Keratinocyte (primary cell): ENCODE data around the gene PPIA. TPM values are rescaled to one million over a fixed set of nuclear protein-coding genes. Genes with fewer than 3 reads are reported as not detected.

Source experiments
- DNase-seq: peaks from one replicate; pipeline ENCODE4 v3.0.0-alpha.2; 2011; ENCODE audit warnings: low read depth, missing footprints, low spot score
- FAIRE-seq: peaks from 2 replicates; lab custom pipeline; 2011; peaks lifted over from hg19 to GRCh38; lab: Jason Lieb, UNC
- H2AFZ ChIP-seq: 2 replicates; pipeline ENCODE4 v1.6.0; 2012; ENCODE audit warnings: low read length, control low read depth, inconsistent platforms; ENCODE audit not compliant: control insufficient read depth
- H3K27ac ChIP-seq: 2 replicates; pipeline ENCODE4 v1.5.1; 2011; ENCODE audit warnings: low read length; ENCODE audit not compliant: control insufficient read depth, insufficient read depth
- H3K27me3 ChIP-seq: 3 replicates; pipeline ENCODE4 v1.6.0; 2011; ENCODE audit warnings: low read length; ENCODE audit not compliant: control insufficient read depth, insufficient read depth; ENCODE audit errors: extremely low read depth
- H3K36me3 ChIP-seq, 2 experiments: 2 replicates in 1 of 2; 3 replicates in 1 of 2; pipeline ENCODE4 v1.5.1; 2011; ENCODE audit warnings: low read length in 2 of 2, mild to moderate bottlenecking in 1 of 2; ENCODE audit not compliant: control insufficient read depth in 2 of 2, insufficient read depth in 2 of 2; ENCODE audit errors: extremely low read depth in 1 of 2
- H3K4me1 ChIP-seq: 3 replicates; pipeline ENCODE4 v1.5.1; 2011; ENCODE audit warnings: low read length; ENCODE audit not compliant: control insufficient read depth, insufficient read depth; ENCODE audit errors: extremely low read depth
- H3K4me2 ChIP-seq: 3 replicates; pipeline ENCODE4 v1.6.0; 2011; ENCODE audit warnings: low read depth, low read length; ENCODE audit not compliant: control insufficient read depth, insufficient read depth; ENCODE audit errors: extremely low read depth
- H3K4me3 ChIP-seq, 3 experiments: fragments of 200-600 bp in 1 of 3; sonication (generic) in 1 of 3; 2 replicates in 2 of 3; 3 replicates in 1 of 3; pipeline ENCODE4 v1.5.1; 2011 to 2016; ENCODE audit warnings: low read length in 3 of 3, mild to moderate bottlenecking in 3 of 3, control low read depth in 2 of 3, inconsistent platforms in 1 of 3, low read depth in 1 of 3, mixed read lengths in 1 of 3, mixed run types in 1 of 3, moderate library complexity in 1 of 3; ENCODE audit not compliant: control insufficient read depth in 2 of 3, insufficient read depth in 2 of 3; ENCODE audit errors: extremely low read depth in 1 of 3
- H3K79me2 ChIP-seq: 2 replicates; pipeline ENCODE4 v1.6.0; 2012; ENCODE audit warnings: low read length; ENCODE audit not compliant: control insufficient read depth, insufficient read depth
- H3K9ac ChIP-seq: 3 replicates; pipeline ENCODE4 v1.6.0; 2011; ENCODE audit warnings: low read length; ENCODE audit not compliant: control insufficient read depth, insufficient read depth; ENCODE audit errors: extremely low read depth
- H3K9me1 ChIP-seq: 3 replicates; pipeline ENCODE4 v1.6.0; 2011; ENCODE audit warnings: low read length; ENCODE audit not compliant: control insufficient read depth, insufficient read depth; ENCODE audit errors: extremely low read depth
- H3K9me3 ChIP-seq: 2 replicates; pipeline ENCODE4 v1.5.1; 2012; ENCODE audit warnings: low read depth, low read length; ENCODE audit not compliant: control insufficient read depth
- H4K20me1 ChIP-seq: 3 replicates; pipeline ENCODE4 v1.6.0; 2011; ENCODE audit warnings: low read length; ENCODE audit not compliant: control insufficient read depth, insufficient read depth; ENCODE audit errors: extremely low read depth
- CTCF ChIP-seq, 3 experiments: IDR thresholded peaks in 1 of 3; conservative IDR thresholded peaks in 1 of 3; optimal IDR thresholded peaks in 1 of 3; 2 replicates in 2 of 3; 3 replicates in 1 of 3; pipeline versions ENCODE3 to v1.5.1; 2011; ENCODE audit warnings: low read length in 3 of 3, mild to moderate bottlenecking in 3 of 3, moderate library complexity in 2 of 3, control low read depth in 1 of 3, inconsistent platforms in 1 of 3; ENCODE audit not compliant: insufficient read depth in 2 of 3; ENCODE audit errors: extremely low read depth in 1 of 3
- EZH2 ChIP-seq: IDR thresholded peaks from one replicate; pipeline ENCODE4 v1.6.1; 2012; ENCODE audit warnings: inconsistent platforms, mild to moderate bottlenecking, low read length, moderate library complexity
- dilution Hi-C: fragments of 300-500 bp; cut with MboI; formaldehyde crosslinking; loops from one replicate; pipeline ENCODE4 v1.7.0; 2020; ENCODE audit warnings: low sequenced_read_pairs; ENCODE audit not compliant: extremely low pct_ligation_motif_present
- polyA plus RNA-seq, 5 experiments: library from polyadenylated mRNA; depleted of rRNA in 3 of 5; stranded (reverse) in 3 of 5; stranded (forward) in 1 of 5; unstranded in 1 of 5; fragments of >200 nt; gene quantifications; 1 replicate in 1 of 5; 2 replicates in 3 of 5; 3 replicates in 1 of 5; pipeline versions ENCODE4 v1.2.1 to v1.2.3, GENCODE V29; 2011 to 2012; ENCODE audit warnings: missing spikeins in 2 of 5, low read depth in 1 of 5, low replicate concordance in 1 of 5

Gene PPIA
- polyA plus RNA-seq, 1 donor (not counting 4 experiments of a cell fraction or from before 2014, with no cell fraction given): 6,965 TPM

- no peak for DNase-seq
- no peak overlapping the region for H3K27ac ChIP-seq
- no peaks in the 10 kb centered on the region for H3K9me1 ChIP-seq
- no peak overlapping the region for H3K4me2 ChIP-seq
- FAIRE-seq: peak; percentile 76
- peaks cover 3% of the 10 kb centered on the region for H3K4me1 ChIP-seq
- no peak overlapping the region for H3K9ac ChIP-seq
- H2AFZ ChIP-seq: no peak overlapping the region
- no peaks in the 10 kb centered on the region for H3K27me3 ChIP-seq
- dilution Hi-C loops: no loop called here
- no peaks in the 10 kb centered on the region for H3K9me3 ChIP-seq
- no peaks in the 10 kb centered on the region for H3K36me3 ChIP-seq
- TF ChIP-seq EZH2: no peak
- no peak for TF ChIP-seq CTCF (optimal IDR thresholded peaks at IDR 0.05 in 1 of 3, IDR thresholded peaks at IDR 0.05 in 1 of 3, conservative IDR thresholded peaks at IDR 0.05 in 1 of 3; ENCODE audit: extremely low read depth in 1 of 3, insufficient read depth in 2 of 3, low read length in 3 of 3)
- H3K4me3 ChIP-seq: no peak overlapping the region
- no peaks in the 10 kb centered on the region for H3K79me2 ChIP-seq
- no peaks in the 10 kb centered on the region for H4K20me1 ChIP-seq
Observed at GRCh38 chr7:44811093-44811492, 14.6 kb downstream of the PPIA start.

GRCh38 chr7:44811571-44811970 lies 15.1 kb downstream of the PPIA start:
- Histone ChIP-seq H4K20me1 (no peaks in the 10 kb centered on the region), H3K27ac (no peak overlapping the region), H3K4me2 (no peak overlapping the region), H3K4me3 (no peak overlapping the region), H3K9ac (no peak overlapping the region), H3K27me3 (no peaks in the 10 kb centered on the region), H3K4me1 (peaks cover 3% of the 10 kb centered on the region), H3K79me2 (no peaks in the 10 kb centered on the region), H2AFZ (no peak overlapping the region), H3K9me3 (no peaks in the 10 kb centered on the region), H3K36me3 (no peaks in the 10 kb centered on the region), H3K9me1 (no peaks in the 10 kb centered on the region)
- DNase-seq (no peak), FAIRE-seq (no peak)
- dilution Hi-C loops: no loop called here
- TF ChIP-seq CTCF (optimal IDR thresholded peaks at IDR 0.05 in 1 of 3, IDR thresholded peaks at IDR 0.05 in 1 of 3, conservative IDR thresholded peaks at IDR 0.05 in 1 of 3; ENCODE audit: extremely low read depth in 1 of 3, insufficient read depth in 2 of 3, low read length in 3 of 3) (no peak), EZH2 (no peak)
